BLaER1 treated with 17β-estradiol and CSF1 and Interleukin-3, amounts not matched to agents 10 nM and 100 nM (cell line): ENCODE measurements around the gene CERS6.

Experiments
- H3K27ac ChIP-seq, 11 experiments: shearing (Covaris generic); formaldehyde crosslinking; 2 replicates each; pipeline ENCODE4 v1.8.1; 2022
- H3K27me3 ChIP-seq, 11 experiments: shearing (Covaris generic); formaldehyde crosslinking; 2 replicates each; pipeline ENCODE4 v1.8.1; 2022
- H3K36me3 ChIP-seq, 11 experiments: shearing (Covaris generic); formaldehyde crosslinking; 2 replicates each; pipeline ENCODE4 v1.8.1; 2022
- H3K4me1 ChIP-seq, 10 experiments: shearing (Covaris generic); formaldehyde crosslinking; 2 replicates each; pipeline ENCODE4 v1.8.1; 2022
- H3K4me2 ChIP-seq, 11 experiments: shearing (Covaris generic); formaldehyde crosslinking; 2 replicates each; pipeline ENCODE4 v1.8.1; 2022
- H3K4me3 ChIP-seq, 10 experiments: shearing (Covaris generic); formaldehyde crosslinking; 2 replicates each; pipeline ENCODE4 v1.8.1; 2022
- H3K9ac ChIP-seq, 11 experiments: shearing (Covaris generic); formaldehyde crosslinking; 2 replicates each; pipeline ENCODE4 v1.8.1; 2022
- H3K9me3 ChIP-seq, 11 experiments: shearing (Covaris generic); formaldehyde crosslinking; replicated peaks in 1 of 11; 2 replicates each; pipeline ENCODE4 v1.8.1; 2022
- H4K20me1 ChIP-seq, 11 experiments: shearing (Covaris generic); formaldehyde crosslinking; 2 replicates each; pipeline ENCODE4 v1.8.1; 2022
- Cebpa-rat ChIP-seq, 11 experiments: shearing (Covaris generic); IDR thresholded peaks; 2 replicates each; pipeline ENCODE4 v1.8.1; 2022

Gene CERS6

GRCh38 chr2:168626647-168627046, 170.6 kb downstream of the CERS6 start:
- no peak overlapping the region for H3K9ac ChIP-seq

GRCh38 chr2:168632709-168633121, 176.6 kb downstream of the CERS6 start:
- H3K4me2 ChIP-seq: peak overlapping the region in 9 of 11 experiments; percentile 5 to 72 (median 29); a peak in 15 of 22 replicates
- peak overlapping the region in 1 of 11 experiments; percentile 25; a peak in 2 of 22 replicates for H3K27ac ChIP-seq

More at GRCh38 chr2:168626647-168627046, 170.6 kb downstream of the CERS6 start:
- Histone ChIP-seq H3K4me3 (no peak overlapping the region), H4K20me1 (peaks cover 0 to 30% (median 8%) of the 10 kb centered on the region in 11 experiments; a peak in 11 of 22 replicates), H3K27ac (peak overlapping the region in 2 of 11 experiments; percentile 9 to 21; a peak in 1 of 22 replicates), H3K36me3 (peaks cover 0 to 12% (median 0%) of the 10 kb centered on the region in 11 experiments; a peak in 3 of 22 replicates), H3K4me2 (peak overlapping the region in 5 of 11 experiments; percentile 6 to 63 (median 36); a peak in 6 of 22 replicates), H3K9me3 (no peaks in the 10 kb centered on the region), H3K27me3 (no peaks in the 10 kb centered on the region), H3K4me1 (peaks cover 5 to 25% (median 16%) of the 10 kb centered on the region in 10 experiments; a peak in 16 of 20 replicates)
- no peak for TF ChIP-seq Cebpa-rat (IDR thresholded peaks at IDR 0.05)

GRCh38 chr2:168633200-168633599, 177.1 kb downstream of the CERS6 start:
- Histone ChIP-seq H3K27ac (peak overlapping the region in 1 of 11 experiments; percentile 25; a peak in 1 of 22 replicates), H3K9ac (no peak overlapping the region), H3K9me3 (no peaks in the 10 kb centered on the region), H3K4me2 (peak overlapping the region in 6 of 11 experiments; percentile 8 to 72 (median 40); a peak in 7 of 22 replicates), H3K4me3 (no peak overlapping the region), H3K27me3 (no peaks in the 10 kb centered on the region), H3K4me1 (peaks cover 0 to 37% (median 6%) of the 10 kb centered on the region in 10 experiments; a peak in 14 of 20 replicates), H3K36me3 (peaks cover 0 to 32% (median 13%) of the 10 kb centered on the region in 11 experiments; a peak in 10 of 22 replicates), H4K20me1 (peaks cover 0 to 20% (median 2%) of the 10 kb centered on the region in 11 experiments; a peak in 9 of 22 replicates)
- no peak for TF ChIP-seq Cebpa-rat (IDR thresholded peaks at IDR 0.05)

More at GRCh38 chr2:168632709-168633121, 176.6 kb downstream of the CERS6 start:
- H4K20me1 ChIP-seq: peaks cover 0 to 23% (median 4%) of the 10 kb centered on the region in 11 experiments; a peak in 9 of 22 replicates
- TF ChIP-seq Cebpa-rat (IDR thresholded peaks at IDR 0.05): no peak
- no peak overlapping the region for H3K4me3 ChIP-seq
- peaks cover 0 to 37% (median 7%) of the 10 kb centered on the region in 10 experiments; a peak in 17 of 20 replicates for H3K4me1 ChIP-seq
- H3K9me3 ChIP-seq: no peaks in the 10 kb centered on the region
- H3K36me3 ChIP-seq: peaks cover 0 to 32% (median 13%) of the 10 kb centered on the region in 11 experiments; a peak in 10 of 22 replicates
- H3K9ac ChIP-seq: no peak overlapping the region
- no peaks in the 10 kb centered on the region for H3K27me3 ChIP-seq

- peaks cover 0 to 20% (median 0%) of the 10 kb centered on the region in 11 experiments; a peak in 7 of 22 replicates for H4K20me1 ChIP-seq
- H3K4me3 ChIP-seq: no peak overlapping the region
- no peak overlapping the region for H3K9ac ChIP-seq
- no peak for TF ChIP-seq Cebpa-rat (IDR thresholded peaks at IDR 0.05)
- H3K27ac ChIP-seq: 0 out of 22 replicates have a peak overlapping the region, but pooled peaks of 1 of the 11 experiments have one; percentile 25
- H3K9me3 ChIP-seq: no peaks in the 10 kb centered on the region
- H3K4me2 ChIP-seq: peak overlapping the region in 2 of 11 experiments; percentile 11 to 29; a peak in 1 of 22 replicates
- H3K4me1 ChIP-seq: peaks cover 0 to 41% (median 6%) of the 10 kb centered on the region in 10 experiments; a peak in 14 of 20 replicates
- no peaks in the 10 kb centered on the region for H3K27me3 ChIP-seq
- H3K36me3 ChIP-seq: peaks cover 0 to 32% (median 13%) of the 10 kb centered on the region in 11 experiments; a peak in 10 of 22 replicates
Observed at GRCh38 chr2:168633895-168634294, 177.8 kb downstream of the CERS6 start.

GRCh38 chr2:168635065-168635577, 179.0 kb downstream of the CERS6 start:
- H3K4me2 ChIP-seq: peak overlapping the region in 1 of 11 experiments; percentile 59; a peak in 2 of 22 replicates
- H4K20me1 ChIP-seq: peaks cover 0 to 26% (median 3%) of the 10 kb centered on the region in 11 experiments; a peak in 8 of 22 replicates
- no peak overlapping the region for H3K27ac ChIP-seq
- H3K4me3 ChIP-seq: no peak overlapping the region
- peaks cover 0 to 52% (median 6%) of the 10 kb centered on the region in 10 experiments; a peak in 14 of 20 replicates for H3K4me1 ChIP-seq
- no peaks in the 10 kb centered on the region for H3K9me3 ChIP-seq
- no peaks in the 10 kb centered on the region for H3K27me3 ChIP-seq
- H3K36me3 ChIP-seq: peaks cover 0 to 29% (median 11%) of the 10 kb centered on the region in 11 experiments; a peak in 13 of 22 replicates
- TF ChIP-seq Cebpa-rat (IDR thresholded peaks at IDR 0.05): no peak
- no peak overlapping the region for H3K9ac ChIP-seq

- Histone ChIP-seq H3K9ac (no peak overlapping the region), H3K27me3 (no peaks in the 10 kb centered on the region), H3K27ac (no peak overlapping the region), H3K4me1 (peaks cover 0 to 34% (median 0%) of the 10 kb centered on the region in 10 experiments; a peak in 4 of 20 replicates), H3K4me2 (peak overlapping the region in 2 of 11 experiments; percentile 13 to 34; a peak in 3 of 22 replicates), H3K4me3 (no peak overlapping the region), H3K9me3 (peaks cover 0 to 7% (median 2%) of the 10 kb centered on the region in 11 experiments; a peak in 7 of 22 replicates), H4K20me1 (peaks cover 0 to 34% (median 5%) of the 10 kb centered on the region in 11 experiments; a peak in 8 of 22 replicates), H3K36me3 (peaks cover 0 to 64% (median 22%) of the 10 kb centered on the region in 11 experiments; a peak in 17 of 22 replicates)
- TF ChIP-seq Cebpa-rat (IDR thresholded peaks at IDR 0.05): no peak
Observed at GRCh38 chr2:168639018-168639417, 182.9 kb downstream of the CERS6 start.

- peak overlapping the region in 2 of 11 experiments; percentile 13 to 34; a peak in 4 of 22 replicates for H3K4me2 ChIP-seq
- no peak overlapping the region for H3K9ac ChIP-seq
- peaks cover 0 to 59% (median 20%) of the 10 kb centered on the region in 11 experiments; a peak in 18 of 22 replicates for H3K36me3 ChIP-seq
- no peaks in the 10 kb centered on the region for H3K27me3 ChIP-seq
- no peak overlapping the region for H3K4me3 ChIP-seq
- H3K9me3 ChIP-seq: peaks cover 0 to 11% (median 4%) of the 10 kb centered on the region in 11 experiments; a peak in 10 of 22 replicates
- peaks cover 0 to 34% (median 5%) of the 10 kb centered on the region in 11 experiments; a peak in 8 of 22 replicates for H4K20me1 ChIP-seq
- TF ChIP-seq Cebpa-rat (IDR thresholded peaks at IDR 0.05): no peak
- H3K4me1 ChIP-seq: peaks cover 0 to 31% (median 0%) of the 10 kb centered on the region in 10 experiments; a peak in 4 of 20 replicates
- H3K27ac ChIP-seq: no peak overlapping the region
Observed at GRCh38 chr2:168639441-168639898, 183.4 kb downstream of the CERS6 start.

GRCh38 chr2:168640039-168640438, 184.0 kb downstream of the CERS6 start:
- Histone ChIP-seq H3K36me3 (peaks cover 0 to 54% (median 18%) of the 10 kb centered on the region in 11 experiments; a peak in 18 of 22 replicates), H3K4me3 (no peak overlapping the region), H3K9me3 (peaks cover 0 to 14% (median 6%) of the 10 kb centered on the region in 11 experiments; a peak in 10 of 22 replicates), H3K27me3 (no peaks in the 10 kb centered on the region), H3K27ac (no peak overlapping the region), H3K9ac (no peak overlapping the region), H4K20me1 (peaks cover 0 to 32% (median 5%) of the 10 kb centered on the region in 11 experiments; a peak in 8 of 22 replicates), H3K4me1 (peaks cover 0 to 30% (median 0%) of the 10 kb centered on the region in 10 experiments; a peak in 4 of 20 replicates), H3K4me2 (no peak overlapping the region)
- no peak for TF ChIP-seq Cebpa-rat (IDR thresholded peaks at IDR 0.05)
